Inferior parietal cortex (tissue), 1 donor: ENCODE measurements around the gene APP.
"Not testable (repeated sequence)": the region's sequence is repeated elsewhere in the genome, so short reads cannot be mapped to it uniquely, and the experiment has no call there.

Source experiments
- DNase-seq: peaks from one replicate; pipeline ENCODE4 v3.0.0-alpha.2; 2016; ENCODE audit errors: extremely low spot score

The APP gene

GRCh38 chr21:26164311-26164710 lies 6.3 kb downstream of the APP start:
- DNase-seq, result no peak

- DNase-seq, result no peak
Measured at GRCh38 chr21:26162081-26162480, 8.5 kb downstream of the APP start.

- DNase-seq, result no peak
Measured at GRCh38 chr21:26159869-26160268, 10.7 kb downstream of the APP start.

DNA sequence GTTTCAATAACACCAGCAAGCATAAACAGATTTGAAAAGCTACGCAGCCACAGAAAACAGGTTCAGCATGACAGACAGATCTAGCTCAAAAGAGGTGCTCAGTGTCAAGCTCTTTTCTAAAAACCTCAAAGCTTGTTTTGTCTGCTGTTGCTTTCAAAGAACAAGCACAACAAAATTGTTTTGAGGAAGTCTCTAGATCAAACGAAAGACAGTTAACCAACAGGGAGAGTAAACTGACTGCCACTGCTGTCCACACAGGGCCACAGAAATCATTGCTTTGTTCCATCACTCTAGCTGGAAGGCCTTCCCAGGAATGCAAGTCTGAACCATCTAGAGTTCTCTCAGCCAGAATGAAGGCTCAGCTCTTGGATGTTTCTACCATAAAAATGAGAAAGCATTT lies 12.8 kb downstream of the APP start:
- DNase-seq, result no peak

- no peak for DNase-seq
Measured at GRCh38 chr21:26154753-26155152, 15.8 kb downstream of the APP start.

DNA sequence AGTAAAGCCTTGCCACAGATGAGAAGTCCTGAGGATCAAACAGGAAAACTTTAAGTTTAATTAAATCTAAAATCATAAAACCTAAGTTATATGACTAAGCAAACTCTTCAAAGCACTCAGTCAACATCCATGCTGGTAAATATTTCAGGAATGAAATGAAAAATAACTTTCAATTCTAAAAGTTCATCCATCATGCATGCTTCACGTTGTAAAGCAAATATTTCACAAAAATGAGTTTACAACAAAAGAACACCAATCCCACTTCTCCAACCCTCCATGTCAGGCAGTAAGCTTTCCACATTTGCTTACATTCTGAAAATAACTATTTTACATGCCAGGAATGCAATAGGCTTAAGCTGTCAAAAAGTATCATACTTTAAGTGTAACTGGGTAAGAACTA lies 16.8 kb downstream of the APP start:
- DNase-seq, result no peak

GRCh38 chr21:26148840-26149354 lies 21.7 kb downstream of the APP start:
- DNase-seq, result no peak

DNA sequence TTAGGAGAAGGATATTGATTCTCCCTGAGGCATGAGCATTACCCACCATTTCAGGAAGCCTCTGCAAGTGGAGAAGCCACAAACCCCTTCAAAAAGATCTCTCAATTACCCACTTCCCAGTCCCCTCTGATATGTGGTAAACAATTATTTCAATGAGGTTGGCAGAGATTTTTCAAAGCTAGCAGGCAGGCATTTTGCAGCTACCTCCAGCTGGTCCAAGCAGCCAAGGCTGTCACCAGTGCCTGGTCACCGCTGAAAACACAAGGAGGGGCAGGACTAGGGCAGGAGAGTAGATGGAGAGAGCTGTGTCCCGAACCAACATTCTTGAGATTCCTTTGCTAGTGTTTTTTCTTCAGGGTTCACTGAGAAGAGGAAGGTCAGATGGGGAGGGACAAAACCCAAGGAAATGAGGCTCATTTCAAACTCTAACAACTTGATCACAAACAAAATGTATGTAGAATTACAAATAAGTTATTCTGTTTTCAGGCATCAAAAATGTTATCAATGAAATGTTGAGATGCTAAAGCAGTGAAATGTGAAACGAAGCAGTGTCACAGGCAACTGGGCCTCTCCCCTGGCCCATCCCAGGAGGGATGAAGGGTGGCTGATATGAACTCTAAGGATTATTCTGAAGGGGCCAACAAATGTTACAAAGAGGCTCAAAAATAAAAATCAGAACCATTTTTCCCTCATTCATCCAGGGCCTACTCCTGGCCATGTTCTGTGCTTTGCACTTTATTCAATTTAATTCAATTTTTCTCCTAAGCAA lies 22.3 kb downstream of the APP start:
- no peak for DNase-seq

DNA sequence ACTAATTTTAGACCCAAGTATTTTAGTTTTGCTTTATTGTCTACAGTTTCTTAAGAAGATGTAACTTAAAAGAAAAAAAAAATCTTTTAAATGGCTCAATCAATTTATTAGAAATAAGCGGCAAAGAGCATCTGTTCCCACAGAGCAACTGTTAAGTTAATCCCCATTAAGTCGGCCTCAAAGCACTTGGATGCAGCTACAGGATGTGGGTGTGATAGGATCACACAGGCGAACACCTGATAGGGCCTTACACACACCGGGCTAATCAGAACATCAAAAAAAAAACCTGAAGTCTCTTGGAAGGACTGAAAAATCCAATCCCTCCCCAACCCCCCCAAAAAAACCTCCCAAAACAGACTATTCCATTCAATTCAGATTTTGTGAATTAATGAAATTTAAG lies 23.0 kb downstream of the APP start:
- no peak for DNase-seq

GRCh38 chr21:26146681-26147080 lies 23.9 kb downstream of the APP start:
- no peak for DNase-seq

DNA sequence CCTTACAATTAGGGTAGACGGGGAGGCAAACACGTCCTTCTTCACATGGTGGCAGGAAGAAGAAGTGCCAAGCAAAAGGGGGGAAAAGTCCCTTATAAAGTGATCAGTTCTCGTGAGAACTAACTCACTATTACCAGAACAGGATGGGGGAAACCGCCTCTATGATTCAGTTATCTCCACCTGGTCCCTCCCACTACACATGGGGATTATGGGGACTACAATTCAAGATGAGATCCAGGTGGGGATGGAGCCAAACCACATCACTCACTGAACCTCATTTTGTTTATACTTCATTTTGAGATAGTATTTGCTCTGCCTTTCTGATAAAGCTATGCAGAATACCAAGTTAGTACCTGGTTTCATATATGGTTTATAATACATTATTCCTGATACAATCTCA lies 26.5 kb downstream of the APP start:
- no peak for DNase-seq

- no peak for DNase-seq
Measured at GRCh38 chr21:26142363-26142762, 28.2 kb downstream of the APP start.

- no peak for DNase-seq
Measured at GRCh38 chr21:26140926-26141325, 29.6 kb downstream of the APP start.

GRCh38 chr21:26140164-26140579 lies 30.4 kb downstream of the APP start:
- no peak for DNase-seq

- no peak for DNase-seq
Measured at GRCh38 chr21:26138615-26139257, 31.8 kb downstream of the APP start.

GRCh38 chr21:26137379-26138060 lies 33.0 kb downstream of the APP start:
- DNase-seq, result no peak

GRCh38 chr21:26136671-26137070 lies 33.9 kb downstream of the APP start:
- DNase-seq, result no peak

DNA sequence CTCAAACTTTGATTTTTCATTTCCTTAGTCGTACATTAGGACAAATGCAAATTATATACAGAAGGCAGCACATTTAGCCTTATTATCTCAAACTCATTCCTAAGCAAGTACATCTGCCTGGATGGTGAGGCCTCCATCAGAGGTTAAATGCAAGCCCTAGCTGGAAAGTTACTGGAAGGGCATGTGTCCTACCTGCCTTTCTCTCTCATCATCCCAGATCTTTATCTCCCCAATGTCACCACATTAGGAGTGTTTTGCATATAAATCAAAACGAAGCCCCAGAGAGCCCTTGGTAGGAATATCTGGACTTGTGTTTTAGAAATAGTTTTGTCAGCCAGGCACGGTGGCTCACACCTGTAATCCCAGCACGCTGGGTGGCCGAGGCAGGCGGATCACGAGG lies 35.0 kb downstream of the APP start:
- no peak for DNase-seq

- no peak for DNase-seq
Measured at GRCh38 chr21:26131554-26131953, 39.0 kb downstream of the APP start.

DNA sequence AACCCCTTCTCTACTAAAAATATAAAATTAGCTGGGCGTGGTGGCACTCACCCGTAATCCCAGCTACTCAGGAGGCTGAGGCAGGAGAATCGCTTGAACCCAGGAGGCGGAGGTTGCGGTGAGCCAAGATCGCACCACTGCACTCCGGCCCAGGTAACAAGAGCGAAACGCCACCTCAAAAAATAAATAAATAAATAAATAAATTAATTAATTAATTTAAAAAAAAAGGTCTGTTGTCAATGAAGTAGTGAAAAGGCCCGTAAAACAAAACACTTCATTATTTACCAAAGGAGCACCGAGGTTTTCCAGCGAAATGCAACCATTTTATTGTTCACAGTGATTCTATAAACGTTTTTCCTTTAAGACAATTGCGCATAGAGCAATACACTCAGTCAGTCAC lies 39.5 kb downstream of the APP start:
- not testable (repeated sequence) for DNase-seq

- no peak for DNase-seq
Measured at GRCh38 chr21:26130249-26130881, 40.2 kb downstream of the APP start.

- DNase-seq, result peak; percentile 59
Measured at GRCh38 chr21:26127918-26128317, 42.7 kb downstream of the APP start.
